Mucosa of gallbladder (tissue), 1 donor: ENCODE measurements around the gene RNF167. TPM values are rescaled to one million over a fixed set of nuclear protein-coding genes. Genes with fewer than 3 reads are reported as not detected.
A peak's percentile ranks its signal among the peaks of the same experiment; 100 is the strongest.

Experiments
- DNase-seq: peaks from one replicate; pipeline ENCODE4 v3.0.0-alpha.2; 2020; ENCODE audit warnings: low spot score
- total RNA-seq: library from RNA; stranded (reverse); gene quantifications from one replicate; pipeline ENCODE4 v1.2.1, GENCODE V29; 2021
- donor health status: DM: no; HTN: no; CAD: no.

The RNF167 gene
- total RNA-seq, 1 donor from 2014 or later, result 140 TPM

DNA sequence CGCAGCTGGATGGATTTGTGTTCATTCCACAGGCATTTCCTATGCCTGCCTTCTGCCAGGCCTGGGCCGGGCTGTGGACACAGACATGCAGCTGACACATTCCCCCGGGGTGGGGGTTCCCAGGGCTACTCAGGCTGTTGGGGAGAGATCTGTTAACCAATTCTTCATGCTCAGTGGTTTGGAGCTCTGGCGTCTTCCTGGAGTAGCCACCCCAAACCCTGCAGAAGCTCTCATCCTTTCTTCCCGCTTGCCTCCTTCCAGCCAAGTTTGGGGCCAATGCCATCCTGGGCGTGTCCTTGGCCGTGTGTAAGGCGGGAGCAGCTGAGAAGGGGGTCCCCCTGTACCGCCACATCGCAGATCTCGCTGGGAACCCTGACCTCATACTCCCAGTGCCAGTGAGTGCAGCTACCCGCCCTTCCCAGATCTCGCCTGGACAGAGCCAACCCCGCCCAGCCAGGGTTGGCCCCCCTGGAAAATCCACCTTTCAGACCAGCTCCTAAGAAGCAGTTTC, 13.4 kb downstream of the RNF167 start:
- DNase-seq, result no peak

DNA sequence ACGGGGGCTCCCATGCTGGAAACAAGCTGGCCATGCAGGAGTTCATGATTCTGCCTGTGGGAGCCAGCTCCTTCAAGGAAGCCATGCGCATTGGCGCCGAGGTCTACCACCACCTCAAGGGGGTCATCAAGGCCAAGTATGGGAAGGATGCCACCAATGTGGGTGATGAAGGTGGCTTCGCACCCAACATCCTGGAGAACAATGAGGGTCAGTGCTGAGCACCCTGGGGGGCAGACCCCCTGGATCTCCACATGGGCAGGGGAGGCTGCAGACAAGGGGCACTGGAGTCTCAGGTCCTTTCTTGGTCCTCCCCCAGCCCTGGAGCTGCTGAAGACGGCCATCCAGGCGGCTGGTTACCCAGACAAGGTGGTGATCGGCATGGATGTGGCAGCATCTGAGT, 15.0 kb downstream of the RNF167 start:
- DNase-seq, result no peak

DNA sequence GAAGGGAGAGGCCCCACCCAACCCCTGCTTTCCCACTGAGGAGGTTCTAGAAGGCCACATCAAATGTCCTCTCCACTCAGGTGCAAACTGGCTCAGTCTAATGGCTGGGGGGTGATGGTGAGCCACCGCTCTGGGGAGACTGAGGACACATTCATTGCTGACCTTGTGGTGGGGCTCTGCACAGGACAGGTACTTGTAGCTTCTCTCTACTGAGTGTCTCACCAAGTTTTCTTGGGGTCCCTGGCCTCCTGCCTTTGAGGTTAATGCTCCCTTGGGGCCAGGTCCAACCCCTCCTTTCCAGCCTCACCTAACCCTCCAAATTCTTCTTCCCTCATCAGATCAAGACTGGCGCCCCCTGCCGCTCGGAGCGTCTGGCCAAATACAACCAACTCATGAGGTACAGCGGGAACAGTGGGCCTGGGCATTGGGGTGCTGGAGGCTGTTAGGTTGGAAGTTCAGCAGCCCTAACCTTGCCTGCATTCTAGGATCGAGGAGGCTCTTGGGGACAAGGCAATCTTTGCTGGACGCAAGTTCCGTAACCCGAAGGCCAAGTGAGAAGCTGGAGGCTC, 16.5 kb downstream of the RNF167 start:
- no peak for DNase-seq

DNA sequence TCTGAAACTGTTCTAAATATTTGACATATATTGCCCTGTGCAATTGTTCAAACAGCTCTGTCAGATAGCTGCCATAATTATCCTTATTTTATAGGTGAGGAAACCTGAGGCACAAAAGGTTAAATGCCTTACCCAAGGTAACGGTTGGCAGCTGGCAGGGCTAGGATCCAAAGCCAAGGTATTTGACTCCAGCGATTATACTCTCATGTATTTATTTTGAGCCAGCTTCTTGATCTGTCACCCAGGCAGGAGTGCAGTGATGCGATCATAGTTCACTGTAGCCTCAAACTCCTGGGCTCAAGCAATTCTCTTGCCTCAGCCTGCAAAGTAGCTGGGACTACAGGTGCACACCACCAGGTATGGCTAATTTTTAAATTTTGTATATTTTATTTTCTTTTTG, 18.0 kb downstream of the RNF167 start:
- no peak for DNase-seq

DNA sequence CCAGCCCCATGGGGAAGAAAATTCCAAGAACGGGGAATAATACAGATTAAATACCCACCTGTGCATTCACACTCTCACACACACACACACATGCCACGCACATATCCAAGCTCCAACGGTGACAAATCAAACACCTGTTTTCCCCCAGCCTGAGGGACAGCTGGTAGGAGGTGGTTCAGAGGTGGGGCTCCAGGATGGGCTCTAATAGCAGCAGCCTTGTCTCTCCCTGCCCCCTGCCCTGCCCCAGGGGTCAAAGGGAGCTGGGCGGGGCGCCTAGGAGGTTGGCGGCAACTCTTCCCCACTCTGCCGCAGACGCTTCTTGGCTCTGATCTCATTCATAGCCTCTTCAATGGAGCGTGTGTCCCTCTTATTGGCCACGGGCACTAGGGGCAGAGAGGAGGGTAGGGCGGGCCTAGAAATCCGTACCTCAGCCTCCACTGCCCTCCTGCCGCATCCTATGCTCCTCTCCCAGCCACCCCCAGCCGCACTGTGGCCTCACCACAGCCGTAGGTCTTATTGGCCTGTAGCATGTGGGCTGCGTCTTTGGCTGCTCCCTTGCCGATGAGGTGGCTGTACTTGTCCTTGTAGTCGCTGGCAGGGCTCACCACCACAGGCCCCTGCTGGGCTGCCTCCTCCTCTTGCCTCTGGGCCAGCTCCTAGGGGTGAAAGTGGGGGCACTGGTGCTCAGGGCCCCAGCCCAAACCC, 19.3 kb downstream of the RNF167 start:
- DNase-seq, result no peak

DNA sequence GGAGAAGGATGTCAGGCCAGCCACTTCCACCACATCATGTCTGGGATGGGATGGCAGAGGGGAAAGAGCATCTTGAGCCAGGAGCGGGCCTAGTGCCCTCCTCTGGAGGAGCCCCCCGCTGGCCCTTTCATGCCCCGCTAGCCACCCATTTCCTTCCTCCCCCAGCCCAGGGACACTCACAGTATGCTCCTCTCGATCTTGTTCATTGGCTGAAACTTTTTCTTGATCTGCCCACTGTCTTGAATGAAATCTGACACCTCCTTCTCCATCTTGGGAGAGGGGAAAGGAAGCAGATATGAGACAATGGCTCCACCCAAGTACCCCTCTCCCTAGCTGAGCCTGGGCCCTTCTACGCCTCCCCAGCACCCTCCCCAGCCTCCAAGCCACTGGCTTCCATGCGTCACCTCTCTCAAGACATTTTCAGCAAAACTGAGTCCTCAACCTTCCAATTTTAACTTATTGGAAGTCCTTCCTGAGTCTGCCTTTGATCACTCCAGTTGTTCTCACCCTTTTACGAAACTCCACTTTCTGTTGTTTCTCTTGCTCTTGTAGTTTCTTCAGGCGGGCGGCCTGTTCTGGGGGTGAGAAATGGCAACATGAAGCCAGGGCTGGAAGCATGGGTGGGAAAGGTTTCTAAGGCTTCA, 20.3 kb downstream of the RNF167 start:
- no peak for DNase-seq

DNA sequence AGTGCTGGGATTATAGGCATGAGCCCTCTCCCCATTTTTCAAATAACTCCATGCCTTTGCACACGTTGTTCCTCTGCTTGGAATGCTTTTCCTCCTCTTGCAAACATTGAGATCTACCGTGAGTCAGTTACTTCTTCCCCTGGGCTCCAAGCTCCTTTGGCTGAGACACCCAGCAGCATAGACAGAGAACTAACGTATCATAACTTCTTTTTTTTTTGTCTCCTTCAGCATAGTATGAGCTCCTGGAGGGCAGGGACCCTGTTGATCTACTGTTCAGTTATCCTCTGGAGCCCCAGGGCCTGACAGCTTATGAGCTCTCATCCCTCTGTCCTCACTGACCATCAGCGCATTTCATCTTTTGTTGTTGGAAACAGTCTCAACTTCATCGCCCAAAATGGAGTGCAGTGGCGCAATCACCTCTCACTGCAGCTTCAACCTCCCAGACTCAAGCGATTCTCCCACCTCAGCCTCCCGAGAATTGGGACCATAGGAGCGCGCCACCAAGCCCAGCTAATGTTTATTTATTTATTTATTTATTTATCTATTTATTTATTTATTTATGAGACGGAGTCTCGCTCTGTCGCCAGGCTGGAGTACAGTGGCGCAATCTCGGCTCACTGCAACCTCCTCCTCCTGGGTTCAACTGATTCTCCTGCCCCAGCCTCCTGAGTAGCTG, 25.4 kb downstream of the RNF167 start:
- DNase-seq, result no peak

DNA sequence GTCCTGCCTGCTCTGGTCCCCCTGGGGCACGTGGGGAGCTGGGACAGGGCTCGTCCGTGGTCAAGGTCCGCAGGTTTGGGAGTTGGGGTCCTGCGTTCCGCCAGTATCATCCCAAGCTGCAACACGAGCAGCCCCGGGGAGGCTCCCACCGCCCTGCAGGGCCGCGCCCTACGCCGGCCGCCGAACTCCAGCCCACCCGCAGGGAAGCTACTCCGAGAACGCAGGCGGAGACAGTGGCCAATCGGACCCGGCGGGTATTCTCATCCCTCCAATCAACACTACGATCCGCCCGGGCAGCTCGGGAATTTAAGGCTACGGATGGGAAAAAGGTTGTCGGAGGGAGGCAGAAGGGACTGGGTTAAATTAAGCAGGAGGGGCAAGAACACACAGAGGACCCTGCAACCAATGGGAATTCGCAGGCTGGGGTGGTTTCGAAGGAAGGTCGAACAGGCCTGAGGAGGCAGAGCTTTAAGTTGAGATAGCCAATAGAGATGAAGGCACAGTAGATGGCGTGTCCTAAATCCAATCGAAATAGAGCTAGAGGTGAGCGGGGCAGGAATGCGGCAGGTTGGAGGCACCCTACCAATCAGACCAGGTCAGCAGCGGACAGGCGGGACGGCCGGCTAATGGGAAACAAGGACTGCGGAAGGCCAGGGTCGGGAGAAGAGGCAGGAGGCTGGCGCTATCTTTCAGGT, 26.9 kb downstream of the RNF167 start:
- DNase-seq, result peak; percentile 99

DNA sequence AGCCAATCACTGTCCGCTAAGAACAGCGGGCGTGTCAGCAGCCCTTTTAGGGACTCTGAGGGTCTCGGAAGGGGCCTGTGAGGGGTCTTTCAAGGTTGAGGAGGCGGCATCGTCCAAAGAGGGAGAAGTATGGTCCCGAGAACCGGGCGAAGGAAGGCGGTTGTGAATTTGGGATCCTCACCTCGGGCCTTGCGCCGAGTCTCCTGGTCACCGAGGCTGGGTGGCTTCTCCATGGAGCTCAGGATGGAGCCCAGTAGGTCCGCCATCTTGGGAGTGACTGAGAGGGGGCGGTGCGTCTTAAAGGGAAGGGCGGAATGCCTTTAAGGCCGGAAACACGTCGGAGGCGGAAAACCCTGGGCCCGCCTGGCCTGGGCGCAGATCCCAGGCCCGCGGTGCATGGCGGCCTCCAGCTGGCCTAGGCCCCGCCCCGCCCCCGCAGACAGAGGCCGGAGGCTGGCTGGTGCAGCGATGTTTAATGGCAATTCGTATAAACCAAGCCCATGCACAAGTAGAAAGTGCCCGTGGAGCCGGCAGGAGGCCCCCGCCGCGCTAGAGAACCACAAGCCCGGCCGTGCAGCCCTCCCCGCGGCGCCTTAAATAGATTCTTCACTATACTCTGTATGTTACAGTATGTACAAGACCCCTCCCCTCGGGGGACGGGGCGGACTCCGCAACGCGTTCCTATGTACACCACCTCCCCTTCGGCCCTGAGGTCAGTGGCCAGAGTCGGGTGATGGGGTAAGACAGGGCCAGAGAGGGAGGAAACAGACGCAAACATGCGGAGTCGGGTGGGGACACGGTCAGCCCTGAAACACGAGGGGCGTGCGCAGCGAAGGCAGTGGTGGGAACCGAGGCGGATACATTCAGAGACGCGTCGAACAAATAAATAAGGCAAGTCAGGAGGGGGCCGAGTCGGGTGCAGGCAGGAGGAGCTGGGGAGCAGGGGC, 27.7 kb downstream of the RNF167 start, which contains the start of gene SPAG7:
Gene SPAG7, minus strand, starts transcription at position 279 of the 947 bp plus-strand sequence. Its CDS starts 13 bp downstream, at position 266.
- peak; percentile 96 for DNase-seq

DNA sequence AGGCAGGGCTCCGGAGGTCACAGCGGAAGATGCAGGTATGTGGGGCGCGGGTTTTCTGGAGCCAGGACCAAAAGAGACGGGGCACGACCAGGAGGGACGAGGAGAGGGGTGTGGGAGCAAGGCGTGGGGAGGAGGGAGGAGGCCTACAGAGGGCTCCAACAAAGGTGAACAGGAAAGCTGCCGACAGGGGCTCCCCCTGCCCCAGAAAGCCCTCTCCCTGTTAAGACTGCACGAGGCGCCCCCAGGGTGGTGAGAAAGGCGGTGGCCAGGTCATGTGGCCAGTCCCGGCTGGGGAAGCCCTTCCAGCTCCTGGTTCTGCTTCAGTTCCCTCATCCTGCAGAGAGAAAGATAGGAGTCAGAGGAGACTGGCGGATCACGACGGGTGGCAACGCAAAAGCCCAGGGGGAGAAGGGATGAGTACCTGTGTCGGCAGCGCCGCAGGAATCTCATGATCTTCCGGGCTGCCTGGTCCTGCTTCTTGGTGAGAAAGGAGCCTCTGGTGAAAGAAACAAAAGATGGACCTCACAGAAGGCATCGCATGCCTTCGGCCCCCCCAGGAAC, 28.5 kb downstream of the RNF167 start:
- no peak for DNase-seq

DNA sequence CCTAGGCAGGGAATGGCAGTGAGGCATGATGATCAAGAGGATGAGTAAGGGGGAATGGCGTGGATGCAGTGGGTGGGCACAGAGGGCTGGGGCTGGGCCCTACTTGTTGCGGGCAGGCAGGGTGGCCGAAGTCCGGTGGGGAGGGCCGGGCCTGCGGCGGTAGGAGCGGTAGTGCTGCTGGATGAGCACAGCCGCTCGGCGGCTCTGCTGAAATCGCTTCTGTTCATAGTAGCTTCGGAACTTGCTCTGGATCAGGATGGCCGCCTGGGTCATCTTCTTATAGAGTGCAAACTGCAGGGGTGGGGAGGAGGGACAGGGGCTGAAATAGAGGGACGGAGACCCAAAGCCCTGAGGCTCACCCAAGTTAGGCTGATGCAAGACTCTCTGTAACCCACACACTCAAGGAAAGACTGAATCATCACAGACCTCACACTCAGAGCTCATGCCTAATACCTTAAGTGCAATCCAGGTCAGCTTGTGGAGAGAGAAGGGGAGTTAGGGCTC, 29.0 kb downstream of the RNF167 start:
- DNase-seq, result no peak

DNA sequence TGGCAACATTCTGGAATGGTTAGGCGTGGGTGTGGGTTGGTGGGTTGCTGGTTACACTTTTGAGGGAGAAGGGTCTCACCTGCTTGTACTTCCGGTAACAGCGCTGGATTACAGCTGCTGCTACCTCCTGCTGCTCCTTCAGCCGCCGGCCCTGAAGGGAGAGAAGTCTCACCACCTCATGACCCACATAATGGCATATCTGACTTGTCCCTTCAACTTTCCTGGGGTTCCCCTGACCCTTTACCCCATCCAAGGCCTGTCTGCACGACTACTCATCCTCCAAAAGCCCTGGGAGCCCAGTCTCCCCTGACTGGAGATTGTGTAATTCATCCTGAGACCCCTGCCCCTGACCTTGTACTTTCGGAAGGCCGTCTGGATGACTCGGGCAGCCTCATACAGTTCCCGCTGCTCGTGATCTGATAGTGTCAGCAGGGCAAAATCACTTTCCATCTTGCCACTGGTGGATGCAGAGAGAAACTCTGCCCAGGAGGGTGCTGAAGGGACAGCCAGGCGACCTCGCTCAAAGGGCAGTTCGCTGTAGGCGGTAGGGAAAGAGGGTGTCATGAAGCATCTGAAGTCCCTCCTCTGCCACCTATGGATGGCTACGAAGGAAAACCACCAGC, 29.6 kb downstream of the RNF167 start:
- no peak for DNase-seq

DNA sequence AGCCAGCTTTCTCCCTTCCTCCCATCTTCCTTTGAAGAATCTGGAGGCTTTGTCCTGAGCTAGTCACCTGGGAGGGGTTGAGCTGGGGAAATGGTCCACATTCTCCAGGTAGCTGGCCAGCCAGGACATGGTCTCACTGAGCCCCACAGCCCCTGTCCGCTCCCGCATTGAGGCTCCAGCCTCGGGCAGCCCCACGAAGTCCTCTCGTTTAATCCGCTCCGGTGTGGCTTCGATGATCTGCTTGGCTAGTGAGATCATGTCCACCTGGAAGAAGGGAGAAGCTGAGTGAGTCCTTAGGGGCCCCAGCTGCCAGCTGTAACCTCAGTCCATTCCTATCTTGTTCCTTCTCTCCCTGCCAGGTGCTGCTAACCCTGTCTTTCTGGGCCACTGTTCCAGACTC, 30.2 kb downstream of the RNF167 start:
- no peak for DNase-seq

DNA sequence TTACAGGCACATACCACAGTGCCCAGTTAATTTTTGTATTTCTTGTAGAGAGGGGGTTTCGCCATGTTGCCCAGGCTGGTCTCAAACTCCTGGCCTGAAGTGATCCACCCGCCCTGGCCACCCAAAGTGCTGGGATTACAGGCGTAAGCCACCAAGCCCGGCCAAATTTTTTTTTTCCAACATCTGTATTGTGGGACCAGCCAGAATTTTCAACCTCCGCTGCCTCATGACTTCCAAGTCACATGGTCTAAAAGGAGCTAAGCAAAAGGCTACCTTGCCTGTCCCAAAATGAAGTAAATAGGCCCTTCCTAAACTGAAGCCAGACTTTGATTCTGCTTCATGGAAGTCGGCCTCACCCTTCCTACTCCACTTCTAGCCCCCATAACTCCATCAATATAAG, 31.8 kb downstream of the RNF167 start:
- no peak for DNase-seq

DNA sequence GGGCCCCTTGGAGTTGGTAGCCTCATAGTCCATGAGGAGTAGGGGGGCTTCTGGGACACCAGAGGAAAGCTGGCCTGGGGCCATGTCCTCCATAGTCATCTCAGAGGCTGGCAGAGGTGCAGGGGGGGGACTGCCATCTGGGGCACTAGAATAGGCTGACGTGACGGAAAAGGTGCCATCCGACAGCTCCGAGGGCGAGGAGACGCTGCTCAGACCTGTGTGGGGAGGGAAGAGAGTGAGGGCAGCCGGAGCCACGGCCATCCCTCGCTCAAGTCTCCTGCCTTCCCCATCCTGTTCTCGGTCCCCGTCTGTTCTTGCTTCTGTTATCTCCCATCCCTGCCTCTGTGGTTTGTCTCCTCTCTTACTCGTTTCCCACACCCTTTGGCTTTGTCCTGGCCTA, 32.3 kb downstream of the RNF167 start:
- DNase-seq, result no peak

DNA sequence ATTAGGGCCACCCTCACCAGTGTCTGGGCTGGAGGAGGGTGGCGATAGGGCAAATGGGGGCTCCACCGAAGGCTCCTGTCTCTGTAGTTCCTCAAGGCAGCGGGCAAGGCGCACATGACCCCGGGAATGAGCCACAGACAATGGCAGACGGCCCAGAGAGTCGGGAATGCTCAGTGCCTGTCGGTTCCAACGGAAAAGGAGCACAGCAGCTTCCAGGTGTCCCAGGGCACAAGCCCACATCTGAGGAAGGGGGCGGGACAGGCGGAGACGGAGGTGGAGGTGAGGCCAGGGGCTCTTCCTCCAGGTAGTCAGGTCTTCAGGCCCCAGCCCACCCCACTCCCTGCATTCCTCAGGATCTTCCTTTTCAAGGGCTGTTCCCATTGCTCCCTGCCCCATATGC, 32.7 kb downstream of the RNF167 start:
- DNase-seq, result no peak

DNA sequence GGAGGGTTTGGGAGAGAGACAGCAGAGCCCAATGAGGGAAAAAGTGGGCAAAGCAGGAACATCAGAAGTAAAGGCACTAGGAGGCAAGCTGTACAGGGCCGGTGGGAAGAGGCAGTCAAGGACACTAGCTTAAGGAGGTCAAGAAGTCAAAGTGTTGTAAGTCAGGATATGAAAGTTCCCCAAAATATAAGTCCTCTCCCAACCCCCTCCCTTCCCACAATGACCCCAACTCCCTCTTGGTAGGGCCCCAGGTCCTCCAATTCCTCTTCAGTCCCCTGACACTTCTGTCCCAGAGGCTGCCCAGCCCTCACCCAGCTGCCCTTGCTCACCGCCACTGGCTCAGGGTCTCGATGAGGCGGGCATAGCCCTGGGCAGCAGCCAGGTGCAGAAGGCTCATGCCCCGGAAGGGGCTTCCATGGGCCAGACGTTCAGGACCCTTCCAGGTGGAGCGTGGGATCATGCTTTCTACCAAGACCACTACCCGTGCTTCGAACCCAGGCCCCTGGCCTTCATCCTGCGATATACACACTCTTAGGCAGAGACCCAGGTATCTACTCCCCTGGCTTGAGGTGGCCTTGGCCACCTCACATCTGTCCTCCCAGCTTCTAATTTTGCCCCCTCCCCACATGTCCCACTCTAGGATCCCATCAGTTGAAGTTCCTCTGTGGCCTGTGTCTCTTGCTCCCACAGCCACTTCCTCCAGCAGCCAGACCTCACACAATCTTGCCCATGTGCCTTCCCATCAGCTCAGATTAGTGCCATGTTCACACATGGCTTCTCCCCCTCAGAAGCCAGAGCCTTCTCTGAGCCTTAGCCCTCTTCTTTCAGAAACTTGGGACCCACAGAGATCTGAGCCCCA, 33.4 kb downstream of the RNF167 start:
- DNase-seq, result no peak

DNA sequence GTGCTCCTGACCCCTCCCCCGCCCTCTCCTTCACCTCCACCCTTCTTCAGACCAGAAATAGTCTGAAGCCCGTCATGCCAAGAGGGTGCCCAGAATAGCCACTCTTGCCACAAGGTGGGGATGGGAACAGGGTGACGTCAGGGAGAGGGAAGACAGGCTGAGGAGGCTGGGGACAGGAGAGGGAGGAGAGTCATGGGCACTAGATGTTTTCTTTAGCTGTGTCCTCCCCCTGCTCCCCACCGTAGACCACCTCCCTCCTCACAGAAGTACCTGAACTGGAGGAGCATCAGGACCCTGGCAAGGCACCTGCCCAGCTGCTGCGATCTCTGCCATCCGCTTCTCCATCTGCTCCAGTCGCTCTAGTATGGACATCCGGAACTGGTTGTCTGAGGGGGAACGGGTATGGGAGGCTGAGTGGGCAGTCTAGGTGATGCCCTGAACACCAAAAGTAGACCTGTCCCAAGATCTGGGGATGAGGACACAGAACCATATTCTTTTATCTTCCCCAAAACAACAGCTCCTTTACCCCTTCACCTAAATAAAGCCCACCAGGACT, 34.1 kb downstream of the RNF167 start:
- DNase-seq, result no peak
